ENCODE measurements around the gene FSCN2.
"Not testable (repeated sequence)": the region's sequence is repeated elsewhere in the genome, so short reads cannot be mapped to it uniquely, and the experiment has no call there.

Gene FSCN2

DNA sequence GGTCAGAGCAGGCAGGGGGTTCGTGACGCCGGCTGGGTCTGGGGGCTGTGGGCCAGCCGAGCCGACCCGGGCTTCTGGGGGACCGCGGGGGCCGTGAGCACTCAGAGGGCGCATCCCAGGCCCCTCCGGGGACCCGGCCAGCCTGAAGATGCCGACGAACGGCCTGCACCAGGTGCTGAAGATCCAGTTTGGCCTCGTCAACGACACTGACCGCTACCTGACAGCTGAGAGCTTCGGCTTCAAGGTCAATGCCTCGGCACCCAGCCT lies 140 bp downstream of the FSCN2 start:
- no peak for DNase-seq (ENCODE audit: low read depth, low spot score)

DNA sequence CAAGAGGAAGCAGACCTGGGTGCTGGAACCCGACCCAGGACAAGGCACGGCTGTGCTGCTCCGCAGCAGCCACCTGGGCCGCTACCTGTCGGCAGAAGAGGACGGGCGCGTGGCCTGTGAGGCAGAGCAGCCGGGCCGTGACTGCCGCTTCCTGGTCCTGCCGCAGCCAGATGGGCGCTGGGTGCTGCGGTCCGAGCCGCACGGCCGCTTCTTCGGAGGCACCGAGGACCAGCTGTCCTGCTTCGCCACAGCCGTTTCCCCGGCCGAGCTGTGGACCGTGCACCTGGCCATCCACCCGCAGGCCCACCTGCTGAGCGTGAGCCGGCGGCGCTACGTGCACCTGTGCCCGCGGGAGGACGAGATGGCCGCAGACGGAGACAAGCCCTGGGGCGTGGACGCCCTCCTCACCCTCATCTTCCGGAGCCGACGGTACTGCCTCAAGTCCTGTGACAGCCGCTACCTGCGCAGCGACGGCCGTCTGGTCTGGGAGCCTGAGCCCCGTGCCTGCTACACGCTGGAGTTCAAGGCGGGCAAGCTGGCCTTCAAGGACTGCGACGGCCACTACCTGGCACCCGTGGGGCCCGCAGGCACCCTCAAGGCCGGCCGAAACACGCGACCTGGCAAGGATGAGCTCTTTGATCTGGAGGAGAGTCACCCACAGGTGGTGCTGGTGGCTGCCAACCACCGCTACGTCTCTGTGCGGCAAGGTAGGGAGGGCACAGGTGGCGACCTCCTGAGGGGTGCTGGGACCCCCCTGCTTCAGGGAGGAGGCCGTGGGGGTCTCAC lies 667 bp downstream of the FSCN2 start:
- no peak for DNase-seq (ENCODE audit: low read depth, low spot score)

DNA sequence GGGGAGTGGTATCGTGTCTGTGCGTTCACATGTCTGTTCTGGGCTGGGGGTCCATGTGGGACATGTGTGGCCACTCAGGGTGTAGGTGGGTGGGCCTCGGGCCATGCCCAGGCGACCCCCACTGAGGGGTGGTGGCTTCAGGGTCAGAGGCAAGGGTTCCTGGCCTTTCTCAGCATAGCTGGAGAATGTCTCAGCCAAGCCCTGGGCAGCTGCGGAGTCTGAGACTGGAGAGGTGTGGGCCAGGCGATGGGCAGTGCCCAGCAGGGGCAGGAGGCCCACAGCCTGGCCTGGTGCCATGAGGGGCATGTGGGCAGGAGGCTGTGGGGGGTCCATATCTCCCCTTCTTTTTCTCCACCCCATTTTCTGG lies 1.2 kb downstream of the FSCN2 start:
- no peak for DNase-seq (ENCODE audit: low read depth, low spot score)

DNA sequence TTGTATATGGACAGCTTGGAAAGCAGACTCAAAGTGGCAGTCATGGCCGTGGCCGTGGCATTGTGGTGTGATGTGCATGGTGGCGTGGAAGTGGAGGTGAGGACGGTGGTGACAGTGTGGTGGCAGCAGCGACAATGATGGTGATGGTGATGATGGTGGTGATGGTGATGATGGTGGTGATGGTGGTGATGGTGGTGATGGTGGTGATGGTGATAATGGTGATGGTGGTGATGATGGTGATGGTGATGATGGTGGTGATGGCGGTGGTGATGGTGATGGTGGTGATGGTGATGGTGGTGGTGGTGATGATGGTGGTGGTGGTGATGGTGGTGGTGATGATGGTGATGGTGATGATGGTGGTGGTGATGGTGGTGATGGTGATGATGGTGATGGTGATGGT lies 2.8 kb downstream of the FSCN2 start:
- DNase-seq (ENCODE audit: low read depth, low spot score), result not testable (repeated sequence)

DNA sequence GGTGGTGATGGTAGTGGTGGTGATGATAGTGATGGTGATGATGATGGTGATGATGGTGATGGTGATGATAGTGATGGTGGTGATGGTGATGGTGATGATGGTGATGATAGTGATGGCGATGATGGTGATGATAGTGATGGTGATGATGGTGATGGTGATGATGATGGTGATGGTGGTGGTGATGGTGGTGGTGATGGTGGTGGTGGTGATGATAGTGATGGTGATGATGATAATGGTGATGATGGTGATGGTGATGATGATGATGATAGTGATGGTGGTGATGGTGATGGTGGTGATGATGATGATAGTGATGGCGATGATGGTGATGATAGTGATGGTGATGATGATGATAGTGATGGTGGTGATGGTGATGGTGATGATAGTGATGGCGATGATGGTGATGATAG lies 3.8 kb downstream of the FSCN2 start:
- DNase-seq (ENCODE audit: low read depth, low spot score), result not testable (repeated sequence)

DNA sequence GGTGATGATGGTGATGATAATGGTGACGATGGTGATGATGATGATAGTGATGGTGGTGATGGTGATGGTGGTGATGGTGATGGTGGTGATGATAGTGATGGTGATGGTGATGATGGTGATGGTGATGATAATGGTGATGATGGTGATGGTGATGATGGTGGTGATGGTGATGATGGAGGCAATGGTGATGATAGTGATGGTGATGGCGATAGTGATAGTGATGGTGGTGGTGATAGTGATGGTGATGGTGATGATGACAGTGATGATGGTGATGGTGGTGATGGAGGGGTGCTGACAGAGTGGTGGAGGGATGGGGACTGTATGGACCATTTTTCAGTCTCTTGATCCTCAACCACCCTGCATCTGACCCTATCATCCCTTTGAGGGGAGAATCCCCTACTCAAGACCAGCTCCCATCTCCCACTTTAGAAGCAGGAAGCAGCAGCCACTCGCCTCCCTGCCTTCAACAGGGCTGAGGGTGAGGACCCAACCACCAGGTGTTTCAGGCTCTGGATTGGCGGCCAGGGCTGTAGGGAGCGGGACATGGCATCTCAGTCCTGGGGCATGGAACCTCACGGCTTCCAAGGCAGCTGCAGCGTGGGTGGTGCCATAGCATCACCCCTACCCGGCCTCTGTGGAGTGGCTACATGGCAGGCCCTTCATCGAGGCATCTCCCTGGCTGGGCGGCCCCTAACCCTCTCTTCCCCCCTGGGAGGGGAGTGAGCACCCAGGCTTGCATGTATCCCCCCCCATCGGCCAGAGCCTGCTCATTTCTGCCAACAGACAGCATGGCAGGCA lies 4.5 kb downstream of the FSCN2 start:
- no peak for DNase-seq (ENCODE audit: low read depth, low spot score)

DNA sequence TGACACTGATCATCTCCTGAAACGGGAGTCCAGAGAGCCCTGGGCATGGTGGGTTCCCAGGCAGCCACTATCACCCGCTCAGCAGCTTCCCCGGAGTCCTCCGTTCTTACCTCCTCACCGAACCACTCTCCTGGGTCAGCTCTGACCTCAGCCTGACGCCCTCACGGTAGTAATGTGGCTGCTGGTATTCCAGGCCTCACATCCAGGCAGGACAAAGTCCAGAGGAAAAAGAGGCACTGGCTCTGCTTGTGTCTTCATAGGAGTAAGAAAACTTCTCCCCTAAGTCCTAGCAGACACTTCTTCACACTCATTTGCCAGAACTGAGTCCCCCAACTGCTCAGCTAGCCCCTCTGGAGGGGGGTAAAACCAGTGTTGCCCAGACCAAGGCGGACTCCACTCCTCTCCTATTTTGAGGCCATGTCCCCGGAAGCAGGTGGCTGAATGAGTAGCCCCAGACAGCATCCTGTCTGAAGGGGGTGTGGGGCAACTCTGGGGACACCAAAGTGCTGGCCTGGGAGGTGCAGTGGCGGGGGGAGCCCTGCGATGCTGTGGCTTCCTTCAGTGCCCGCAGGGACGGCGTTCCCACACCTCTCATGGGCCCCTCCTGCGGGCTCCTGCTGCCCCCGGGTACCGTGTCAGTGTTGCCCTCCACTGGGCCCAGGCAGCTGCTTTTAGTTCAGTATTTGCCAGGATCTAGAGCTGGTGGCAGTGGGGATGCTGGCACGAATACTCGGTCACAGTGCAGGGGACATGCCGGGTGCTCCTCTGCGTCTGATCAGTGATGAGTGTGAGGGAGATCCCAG lies 5.4 kb downstream of the FSCN2 start:
- DNase-seq (ENCODE audit: low read depth, low spot score), result no peak

DNA sequence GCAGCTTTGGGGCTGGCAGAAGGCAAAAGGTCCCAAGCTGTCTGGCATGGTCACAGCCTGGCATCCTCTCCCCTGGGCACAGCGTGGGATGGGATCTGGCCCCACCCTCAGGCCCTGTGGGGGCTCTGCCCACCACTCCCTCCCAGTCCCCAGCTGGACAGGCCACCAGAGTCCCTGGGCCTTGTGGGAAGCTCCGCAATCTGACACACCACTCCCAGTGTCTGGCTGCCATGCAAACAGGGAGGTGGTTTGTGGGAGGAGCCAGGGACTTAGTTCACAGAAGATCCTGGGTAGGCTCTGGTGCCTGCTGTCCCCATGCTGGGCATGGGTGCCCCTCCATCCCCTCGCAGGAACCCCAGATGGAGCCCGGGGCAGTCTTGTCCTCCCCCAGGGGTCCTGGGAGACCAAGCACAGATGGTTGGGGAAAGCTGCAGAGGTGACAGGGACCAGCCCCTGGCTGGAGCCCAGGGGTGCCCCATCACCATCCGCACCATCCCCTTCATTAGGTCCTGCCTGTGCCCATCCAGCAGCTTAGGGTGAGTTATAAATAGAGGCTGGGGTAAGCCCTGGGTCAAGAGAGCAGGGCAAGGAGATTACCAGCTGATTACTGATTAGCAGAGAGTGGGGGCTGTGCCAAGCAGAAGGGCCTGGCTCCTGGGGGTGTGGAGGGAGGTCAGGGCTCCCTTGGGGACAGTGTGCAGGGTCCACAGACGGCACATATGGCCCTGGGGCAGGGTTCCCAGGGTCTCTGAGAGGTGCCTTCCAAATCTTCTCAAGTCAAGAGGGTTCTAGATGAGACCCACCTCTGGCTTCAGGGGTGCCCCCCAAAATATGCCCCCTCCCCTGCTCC lies 6.2 kb downstream of the FSCN2 start:
- no peak for DNase-seq (ENCODE audit: low read depth, low spot score)

DNA sequence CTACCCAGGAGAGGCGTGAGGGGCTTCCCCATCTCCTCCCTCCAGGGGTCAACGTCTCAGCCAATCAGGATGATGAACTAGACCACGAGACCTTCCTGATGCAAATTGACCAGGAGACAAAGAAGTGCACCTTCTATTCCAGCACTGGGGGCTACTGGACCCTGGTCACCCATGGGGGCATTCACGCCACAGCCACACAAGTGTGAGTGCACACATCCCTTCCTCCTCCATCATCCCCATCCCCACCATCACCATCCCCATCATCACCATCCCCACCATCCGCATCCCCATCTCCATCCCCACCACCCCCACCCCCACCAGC lies 6.8 kb downstream of the FSCN2 start:
- no peak for DNase-seq (ENCODE audit: low read depth, low spot score)

DNA sequence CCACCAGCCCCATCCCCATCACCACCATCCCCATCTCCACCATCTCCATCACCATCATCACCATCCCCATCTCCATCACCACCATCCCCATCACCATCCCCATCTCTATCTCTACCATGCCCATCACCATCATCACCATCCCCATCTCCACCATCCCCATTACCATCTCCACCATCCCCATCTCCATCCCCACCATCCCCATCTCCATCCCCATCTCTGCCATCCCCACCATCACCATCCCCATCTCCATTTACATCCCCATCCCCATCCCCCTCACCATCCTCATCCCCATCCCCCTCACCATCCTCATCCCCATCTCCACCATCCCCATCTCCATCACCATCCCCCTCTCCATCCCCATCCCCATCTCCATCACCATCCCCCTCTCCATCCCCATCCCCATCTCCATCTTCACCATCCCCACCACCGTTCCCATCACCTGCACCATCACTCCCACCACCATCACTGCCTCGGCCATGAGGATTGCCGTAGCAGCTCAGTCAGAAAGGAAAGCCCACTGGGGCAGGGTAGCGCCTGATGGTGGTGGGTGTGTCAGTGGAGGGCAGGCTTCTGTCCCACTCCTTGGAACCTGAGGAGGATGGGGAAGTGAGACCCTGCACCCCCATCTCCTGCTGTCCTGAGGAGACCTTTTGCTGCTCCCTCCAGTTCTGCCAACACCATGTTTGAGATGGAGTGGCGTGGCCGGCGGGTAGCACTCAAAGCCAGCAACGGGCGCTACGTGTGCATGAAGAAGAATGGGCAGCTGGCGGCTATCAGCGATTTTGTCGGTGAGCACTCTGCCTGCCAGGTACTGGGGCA lies 7.5 kb downstream of the FSCN2 start:
- no peak for DNase-seq (ENCODE audit: low read depth, low spot score)

DNA sequence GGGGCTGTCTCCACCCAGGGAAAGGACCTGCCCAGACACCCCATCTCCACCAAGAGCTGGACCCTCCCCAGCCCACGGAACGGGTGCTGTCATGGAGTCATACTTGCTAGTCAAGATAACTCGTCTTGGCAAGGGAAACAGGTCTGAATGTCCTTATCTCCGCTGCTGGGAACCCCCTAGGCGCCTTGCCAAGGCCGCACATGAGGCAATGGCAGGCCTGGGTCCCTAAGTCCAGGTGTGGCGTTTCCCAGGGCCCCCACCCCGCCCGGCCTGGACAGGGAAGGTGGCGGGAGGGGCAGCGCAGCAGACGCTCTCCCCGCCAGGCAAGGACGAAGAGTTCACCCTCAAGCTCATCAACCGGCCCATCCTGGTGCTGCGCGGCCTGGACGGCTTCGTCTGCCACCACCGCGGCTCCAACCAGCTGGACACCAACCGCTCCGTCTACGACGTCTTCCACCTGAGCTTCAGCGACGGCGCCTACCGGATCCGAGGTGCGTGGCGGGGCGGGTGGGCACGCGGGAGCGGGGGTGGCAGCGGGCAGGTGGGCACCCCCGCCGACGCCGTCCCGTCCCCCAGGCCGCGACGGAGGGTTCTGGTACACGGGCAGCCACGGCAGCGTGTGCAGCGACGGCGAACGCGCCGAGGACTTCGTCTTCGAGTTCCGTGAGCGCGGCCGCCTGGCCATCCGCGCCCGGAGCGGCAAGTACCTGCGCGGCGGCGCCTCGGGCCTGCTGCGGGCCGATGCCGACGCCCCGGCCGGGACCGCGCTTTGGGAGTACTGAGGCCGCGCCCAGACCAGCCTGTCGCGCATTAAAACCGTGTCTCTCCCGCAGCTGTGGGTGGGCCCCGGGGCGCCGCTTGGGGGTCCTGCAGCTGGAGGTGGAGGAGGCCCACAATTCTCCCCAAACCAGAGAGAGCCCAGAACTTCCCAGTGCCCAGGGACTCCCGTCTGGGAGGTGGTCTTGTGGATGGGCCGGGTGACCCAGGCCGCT lies 8.4 kb downstream of the FSCN2 start:
- DNase-seq (ENCODE audit: low read depth, low spot score), result no peak

DNA sequence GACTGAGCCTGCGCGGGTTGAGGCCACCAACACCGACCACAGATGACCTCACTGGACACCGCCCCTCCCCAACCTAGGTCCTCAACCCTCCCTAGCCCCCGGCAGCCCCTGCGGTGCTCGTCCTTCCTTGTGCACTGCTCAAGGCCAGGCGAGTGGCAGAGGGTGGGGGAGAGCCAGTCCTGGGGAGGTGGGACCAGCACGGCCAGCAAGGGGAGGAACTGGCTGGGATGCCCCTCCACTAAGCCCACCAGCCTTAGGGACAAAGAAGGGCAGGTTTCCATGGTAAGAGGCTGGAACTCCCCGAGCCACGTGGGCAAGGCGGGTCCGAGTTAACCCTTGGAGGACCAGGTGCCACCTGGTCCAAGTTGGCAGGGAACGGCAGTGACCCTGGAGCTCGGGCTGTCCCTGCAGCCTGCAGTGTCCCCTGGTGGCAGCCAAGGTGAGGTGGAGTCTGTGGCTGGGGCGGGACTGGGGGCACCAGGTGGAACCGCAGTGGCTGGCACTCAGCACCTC lies 9.2 kb downstream of the FSCN2 start:
- no peak for DNase-seq (ENCODE audit: low read depth, low spot score)

DNA sequence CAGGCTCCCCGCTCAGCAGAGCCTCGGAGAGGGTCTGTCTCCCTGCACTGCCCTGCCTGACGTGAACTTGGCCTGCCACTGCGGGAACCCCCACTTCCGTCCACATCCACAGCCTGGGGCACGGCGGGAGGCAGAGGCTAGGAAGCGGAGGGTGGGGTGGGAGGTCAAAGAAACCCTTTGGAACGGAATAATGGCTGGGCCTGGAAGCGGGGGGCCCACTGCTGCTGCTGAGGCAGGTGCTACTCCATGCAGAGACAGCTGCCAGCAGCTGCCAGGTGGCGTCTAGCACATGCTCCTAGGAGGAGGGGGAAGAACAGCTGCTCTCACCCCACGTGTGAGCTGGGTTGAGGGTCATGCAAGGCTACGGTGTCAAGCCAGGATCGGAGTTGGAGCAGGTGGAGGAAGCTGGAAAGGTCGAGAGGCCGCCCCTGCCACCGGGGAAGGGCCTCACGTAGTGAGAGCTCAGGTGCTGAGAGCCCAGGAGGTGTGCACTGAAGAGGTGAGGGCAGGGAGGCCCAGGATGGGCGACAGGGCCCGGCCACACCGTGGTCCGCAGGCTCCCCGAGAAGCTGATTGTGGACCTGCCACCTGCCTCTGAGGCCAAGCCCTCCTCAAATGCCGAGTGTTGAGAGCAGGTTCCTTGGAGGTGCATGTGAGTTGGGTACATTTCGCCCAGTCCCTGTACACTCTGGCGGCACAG lies 9.8 kb downstream of the FSCN2 start:
- DNase-seq (ENCODE audit: low read depth, low spot score), result no peak

DNA sequence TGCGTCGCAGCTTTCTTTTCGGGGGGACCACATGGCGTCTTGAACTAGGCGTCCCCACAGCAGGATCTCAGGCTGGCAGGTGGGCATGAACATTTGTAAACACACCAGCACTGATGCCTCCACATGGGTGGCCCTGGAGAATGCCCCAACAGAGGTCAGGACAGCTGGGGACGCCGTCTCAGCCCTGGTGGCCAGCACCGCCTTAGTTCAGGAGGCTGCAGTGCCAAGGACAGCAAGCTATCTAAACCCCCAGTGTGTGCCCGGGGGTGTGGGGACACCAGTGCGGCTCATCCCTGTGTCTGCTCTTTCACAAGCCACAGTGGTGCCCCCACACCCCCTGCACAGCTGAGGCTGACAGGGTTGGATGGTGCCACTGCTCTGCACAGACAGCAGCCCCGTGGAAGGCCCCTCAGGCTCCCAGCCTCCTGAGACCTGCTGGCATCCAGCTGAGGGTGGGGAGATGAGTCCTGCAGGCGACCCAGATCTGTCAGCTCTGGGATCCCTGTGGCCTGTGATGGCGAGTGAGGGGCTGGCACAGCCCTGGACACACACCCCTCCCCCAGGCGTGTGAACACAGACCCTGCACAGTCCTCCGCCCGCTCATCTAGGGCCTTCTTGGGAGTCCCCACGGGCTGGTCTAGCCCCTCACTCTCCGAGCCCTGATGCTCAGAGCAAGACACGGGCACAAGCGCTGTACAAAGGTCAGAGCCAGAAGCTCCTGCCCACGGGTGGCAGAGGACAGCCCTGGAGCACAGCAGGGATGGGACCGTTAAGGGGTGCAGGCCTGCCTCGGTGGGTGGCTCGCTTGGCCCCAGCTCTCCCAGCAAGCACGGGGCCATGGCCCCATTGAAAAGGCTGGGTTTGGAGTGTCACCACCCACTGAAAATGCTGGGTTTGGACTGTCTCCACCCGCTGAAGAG lies 10.7 kb downstream of the FSCN2 start:
- no peak for DNase-seq (ENCODE audit: low read depth, low spot score)

DNA sequence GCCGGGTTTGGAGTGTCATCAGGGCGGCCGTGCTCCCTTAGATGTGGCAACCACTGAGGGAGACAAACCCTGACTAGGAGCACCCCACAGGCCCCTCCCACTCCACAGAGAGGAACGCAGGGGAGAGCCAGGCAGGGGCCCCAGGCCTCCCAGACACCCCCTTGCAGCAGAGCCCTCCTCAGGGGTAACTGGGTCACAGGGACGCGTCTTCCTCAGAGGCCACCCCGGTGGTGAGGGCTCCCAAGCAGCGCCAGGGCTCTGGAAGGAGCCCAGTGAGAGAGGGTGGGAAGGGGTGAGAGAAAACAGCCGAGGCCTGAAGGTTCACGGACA lies 11.4 kb downstream of the FSCN2 start:
- DNase-seq (ENCODE audit: low read depth, low spot score), result no peak

DNA sequence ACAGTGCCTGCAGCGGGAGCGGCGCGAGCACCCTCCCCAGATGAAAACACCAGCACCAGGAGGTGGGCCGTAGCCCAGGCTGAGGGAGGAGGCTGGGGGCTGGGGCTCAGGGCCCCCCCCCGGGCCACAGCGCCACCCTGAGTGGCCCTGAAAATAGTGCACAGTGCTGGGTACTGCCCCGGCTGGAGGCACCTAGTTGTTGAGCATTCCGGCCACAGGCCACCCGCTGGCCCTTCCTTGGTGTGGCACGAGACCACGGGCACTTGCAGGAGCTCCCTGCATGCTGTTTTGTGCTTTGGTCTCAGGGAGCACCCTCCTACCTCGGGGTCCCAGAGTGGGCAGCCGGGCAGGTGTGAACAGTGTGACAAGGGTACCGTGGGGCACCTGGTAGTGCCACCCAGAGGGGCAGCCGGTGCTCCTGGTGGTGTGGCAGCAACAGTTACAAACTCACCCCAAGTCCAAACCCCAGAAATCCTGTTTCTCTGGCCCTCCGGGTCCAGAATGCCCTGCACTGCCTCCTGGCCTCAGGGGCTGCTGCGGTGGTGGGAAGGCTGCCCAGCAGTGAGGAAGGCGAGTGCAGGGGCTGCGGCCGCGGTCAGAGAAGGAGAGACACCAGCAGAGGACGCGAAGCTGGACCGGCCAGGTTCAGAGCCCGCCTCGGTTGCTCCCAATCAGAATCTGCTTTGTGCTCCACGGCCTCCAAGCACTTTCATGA lies 11.9 kb downstream of the FSCN2 start:
- DNase-seq (ENCODE audit: low read depth, low spot score), result no peak

DNA sequence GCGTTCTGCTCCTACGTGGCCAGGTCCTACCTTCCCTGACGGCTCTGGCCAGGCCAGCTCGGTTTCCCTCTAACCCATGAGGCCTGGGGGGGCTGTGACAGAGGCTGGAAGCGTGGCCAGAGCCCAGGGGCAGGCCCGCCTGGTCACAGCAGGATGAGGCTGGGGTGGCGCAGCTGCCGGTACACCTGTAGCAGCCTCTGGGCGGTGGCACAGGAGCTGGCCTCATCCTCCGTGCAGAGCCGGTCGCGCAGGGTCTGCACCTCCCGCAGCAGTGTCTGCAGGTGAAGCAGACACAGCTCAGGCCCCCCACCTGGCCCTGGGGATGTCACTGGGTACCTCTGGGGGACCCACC lies 12.5 kb downstream of the FSCN2 start:
- DNase-seq (ENCODE audit: low read depth, low spot score), result no peak
